GM19467 (cell line): ENCODE data around the gene OBSCN.

Experiments
- ATAC-seq: cut with Tn5 transposase; IDR thresholded peaks from one replicate; pipeline ENCODE4 v1.9.1; 2021; ENCODE audit warnings: mild to moderate bottlenecking, moderate library complexity; ENCODE audit not compliant: unreplicated experiment

Gene OBSCN

GRCh38 chr1:228408869-228409805 is 201.3 kb downstream of the OBSCN start:
- ATAC-seq = no peak

DNA sequence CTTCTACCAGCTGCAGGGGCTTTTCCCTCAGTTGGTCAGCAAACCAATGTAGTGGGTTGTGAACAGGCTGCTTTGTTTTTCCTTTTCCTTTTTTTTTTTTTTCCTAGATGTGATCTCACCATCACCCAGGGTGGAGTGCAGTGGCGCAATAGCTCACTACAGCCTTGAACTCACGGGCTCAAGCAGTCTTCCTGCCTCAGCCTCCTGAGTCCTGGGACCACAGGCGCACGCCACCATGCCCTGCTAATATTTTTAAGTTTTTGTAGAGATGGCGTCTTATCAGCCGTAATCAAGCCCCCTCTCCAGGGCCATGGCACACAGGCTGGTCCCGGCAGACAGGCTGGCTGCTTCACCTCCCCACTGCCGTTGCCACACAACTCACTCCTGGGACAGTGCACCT is 202.2 kb downstream of the OBSCN start:
- no peak for ATAC-seq

GRCh38 chr1:228410671-228411070 is 202.8 kb downstream of the OBSCN start:
- ATAC-seq = no peak

DNA sequence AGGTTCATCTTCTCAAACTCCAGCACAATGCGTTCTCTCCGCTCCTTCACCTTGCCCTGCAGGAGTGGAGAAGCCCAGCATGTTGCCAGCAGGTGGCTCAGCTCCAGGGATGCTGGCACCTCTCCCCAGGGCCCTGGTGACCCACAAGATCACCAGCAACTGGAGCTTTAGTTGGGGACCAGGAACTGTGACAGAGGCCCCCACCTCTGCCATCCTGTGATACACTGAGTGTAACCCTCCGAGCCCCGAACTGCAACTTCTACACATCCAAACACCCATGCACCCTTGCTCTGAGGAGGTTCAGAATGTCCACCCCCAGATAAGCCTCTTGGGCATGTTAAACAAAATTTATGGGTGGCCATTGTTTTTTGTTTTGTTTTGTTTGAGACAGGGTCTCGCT is 203.3 kb downstream of the OBSCN start:
- no peak for ATAC-seq

DNA sequence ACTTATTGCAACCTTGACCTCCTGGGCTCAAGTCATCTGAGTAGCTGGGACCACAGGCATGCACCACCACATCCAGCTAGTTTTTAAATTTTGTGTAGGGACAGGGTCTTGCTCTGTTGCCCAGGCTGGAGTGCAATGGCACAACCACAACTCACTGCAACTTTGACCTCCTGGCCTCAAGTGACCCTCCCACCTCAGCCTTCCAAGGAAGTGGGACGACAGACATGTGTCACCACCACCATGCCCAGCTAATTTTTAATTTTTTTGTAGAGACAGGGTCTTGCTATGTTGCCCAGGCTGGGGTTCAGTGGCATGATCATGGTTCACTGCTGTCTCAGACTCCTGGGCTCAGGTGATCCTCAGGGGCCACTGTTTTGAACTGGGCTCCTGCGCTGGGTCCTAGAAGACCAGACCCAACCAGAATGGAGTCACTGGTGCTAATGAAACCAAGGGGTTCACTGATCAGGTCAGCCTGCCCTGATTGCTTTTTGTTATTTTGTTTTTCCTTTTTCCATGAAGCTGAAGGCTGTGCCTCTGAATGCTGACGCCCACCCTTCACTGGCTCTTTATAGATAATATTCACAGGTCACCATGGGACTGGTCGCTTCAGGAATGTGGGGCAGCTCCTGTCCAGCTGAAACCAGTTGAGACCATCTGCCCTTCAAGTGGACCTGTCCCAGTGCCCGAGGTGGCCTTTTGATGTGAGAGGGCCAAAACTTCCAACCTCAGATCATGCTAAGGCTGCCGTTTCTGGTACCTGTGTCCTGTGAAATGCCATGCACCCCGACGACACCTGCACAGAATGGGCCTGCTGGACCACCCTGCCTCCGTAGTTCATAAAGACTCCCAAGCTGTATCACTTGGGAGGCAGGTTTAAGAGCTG is 203.9 kb downstream of the OBSCN start:
- no peak for ATAC-seq

DNA sequence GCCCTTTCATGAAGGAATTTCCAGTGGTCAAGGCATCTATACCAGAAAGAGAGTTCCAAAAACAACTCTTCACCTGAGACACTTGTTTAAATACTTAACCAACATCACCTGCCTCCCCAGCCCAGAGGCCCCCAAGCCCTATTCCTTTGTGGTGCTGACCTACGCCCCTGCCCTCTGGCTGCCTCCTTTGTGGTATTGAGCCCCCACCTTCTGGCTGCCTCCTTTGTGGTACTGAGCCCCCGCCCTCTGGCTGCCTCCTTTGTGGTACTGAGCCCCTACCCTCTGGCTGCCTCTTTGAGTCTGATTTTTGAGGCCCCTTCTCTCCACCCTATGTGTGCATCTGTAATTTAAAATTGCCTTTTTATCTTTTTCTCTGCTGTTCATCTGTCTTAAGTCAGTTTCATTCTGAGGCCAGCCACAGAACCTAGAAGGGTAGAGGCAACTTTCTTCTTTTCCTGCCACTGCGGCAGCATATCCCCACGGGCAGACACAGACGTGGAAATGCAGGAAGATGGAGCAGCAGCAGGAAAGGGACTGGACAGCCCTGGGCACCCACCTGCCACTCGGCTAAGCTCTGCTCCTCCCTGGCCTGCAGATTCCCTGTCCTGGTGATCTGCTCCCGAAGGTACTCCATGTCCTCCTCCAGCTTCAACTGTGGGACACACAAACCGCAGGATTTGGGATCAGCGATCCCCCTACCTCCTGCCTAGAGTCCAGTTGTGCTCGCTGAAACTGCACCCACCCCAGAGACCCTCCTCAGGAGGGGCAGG is 205.6 kb downstream of the OBSCN start:
- no peak for ATAC-seq

DNA sequence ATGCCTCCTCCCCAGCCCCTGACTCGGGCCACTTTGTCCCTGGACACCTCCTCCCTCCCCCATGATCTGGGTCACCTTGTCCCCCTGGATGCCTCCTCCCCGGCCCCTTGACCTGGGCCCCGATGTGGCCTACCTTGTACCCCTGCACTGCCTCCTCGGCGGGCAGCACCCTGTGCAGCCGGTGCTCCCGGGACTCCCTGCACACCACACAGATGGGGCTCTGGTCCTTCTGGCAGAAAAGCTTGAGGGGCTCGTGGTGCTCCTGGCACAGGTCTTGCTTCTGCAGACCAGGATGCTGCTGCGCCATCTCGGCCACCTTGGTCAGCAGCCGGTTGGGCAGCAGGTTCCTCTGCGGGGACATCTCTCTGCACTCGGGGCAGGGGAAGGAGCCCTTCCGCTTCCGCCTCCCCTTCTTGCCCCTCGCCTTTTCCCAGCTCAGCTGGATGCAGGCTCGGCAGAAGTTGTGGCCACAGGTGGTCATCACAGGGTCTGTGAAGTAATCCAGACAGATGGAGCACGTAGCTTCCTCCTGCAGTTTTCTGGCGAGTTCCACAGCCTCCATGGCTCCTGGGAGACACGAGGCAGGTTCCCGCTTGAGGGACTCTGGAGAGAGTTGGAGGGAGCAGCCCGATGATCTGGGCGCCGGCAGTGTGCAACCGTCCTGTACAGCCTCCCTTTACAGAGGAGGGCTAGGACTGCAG is 206.8 kb downstream of the OBSCN start:
- ATAC-seq = no peak

- ATAC-seq = no peak
Measured at GRCh38 chr1:228415221-228415620, 207.4 kb downstream of the OBSCN start.

GRCh38 chr1:228415853-228416216 is 208.0 kb downstream of the OBSCN start:
- no peak for ATAC-seq

DNA sequence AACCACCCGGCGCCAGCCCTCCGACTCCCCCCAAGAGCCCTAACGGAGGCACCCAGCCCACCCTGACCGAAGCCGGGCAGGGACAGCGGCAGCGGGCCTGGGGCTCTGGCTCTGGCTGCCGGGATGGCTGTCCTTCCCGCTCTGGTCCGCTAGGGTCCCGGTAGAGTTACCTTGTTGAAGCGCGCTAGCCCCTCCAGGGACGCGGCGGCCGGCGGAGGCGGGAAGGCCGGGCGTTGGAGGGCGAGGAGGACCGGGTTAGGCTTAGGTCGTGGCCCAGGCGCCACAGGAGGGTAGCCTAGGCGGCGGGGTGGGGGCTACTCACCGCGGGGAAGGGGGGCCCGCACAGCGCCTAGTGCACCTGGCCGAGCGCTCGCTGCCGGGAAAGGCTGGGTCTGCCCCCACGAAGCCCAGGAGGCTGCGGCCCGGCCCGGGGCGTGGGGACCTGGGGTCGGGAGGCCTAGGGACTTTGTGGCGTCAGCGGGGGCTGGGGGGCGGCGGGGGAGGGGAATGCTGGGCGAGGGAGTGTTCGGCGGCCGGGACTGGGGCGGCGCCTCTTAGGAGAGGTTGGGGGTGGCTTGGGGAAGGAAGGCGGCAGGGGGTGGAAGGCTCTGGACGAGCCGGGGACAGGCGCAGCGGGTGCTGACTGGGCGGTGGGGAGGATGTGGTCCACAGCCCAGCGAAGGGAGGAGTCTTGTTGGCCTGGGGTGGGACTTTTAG is 208.5 kb downstream of the OBSCN start, which contains the start of gene TRIM17:
Gene TRIM17, minus strand, starts transcription at position 645 of the 717 bp plus-strand sequence. CDS start 1,789 bp downstream, outside the sequence.
- ATAC-seq = no peak

DNA sequence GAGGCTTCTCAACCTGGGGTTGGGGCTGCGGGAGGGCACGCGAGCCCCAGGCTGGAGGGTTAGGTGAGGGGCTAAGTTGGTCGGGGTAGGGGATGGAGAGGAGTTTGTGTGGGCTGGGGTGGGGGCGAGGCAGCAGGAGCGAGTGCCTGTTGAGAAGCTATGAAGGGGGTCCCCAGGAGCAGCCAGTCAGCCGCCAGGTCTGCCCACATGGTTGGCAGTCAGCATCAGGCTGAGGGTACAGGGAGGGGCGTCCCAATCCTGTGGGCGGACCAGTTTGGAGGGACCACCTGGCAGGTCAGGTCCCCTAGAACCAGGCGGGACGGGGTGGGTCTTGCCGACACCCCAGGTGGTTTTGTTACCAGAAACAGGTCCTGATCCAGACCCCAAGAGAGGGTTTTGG is 209.2 kb downstream of the OBSCN start:
- no peak for ATAC-seq

GRCh38 chr1:228417483-228418203 is 209.8 kb downstream of the OBSCN start:
- ATAC-seq = no peak

GRCh38 chr1:228420968-228421826 is 213.4 kb downstream of the OBSCN start:
- ATAC-seq = no peak

DNA sequence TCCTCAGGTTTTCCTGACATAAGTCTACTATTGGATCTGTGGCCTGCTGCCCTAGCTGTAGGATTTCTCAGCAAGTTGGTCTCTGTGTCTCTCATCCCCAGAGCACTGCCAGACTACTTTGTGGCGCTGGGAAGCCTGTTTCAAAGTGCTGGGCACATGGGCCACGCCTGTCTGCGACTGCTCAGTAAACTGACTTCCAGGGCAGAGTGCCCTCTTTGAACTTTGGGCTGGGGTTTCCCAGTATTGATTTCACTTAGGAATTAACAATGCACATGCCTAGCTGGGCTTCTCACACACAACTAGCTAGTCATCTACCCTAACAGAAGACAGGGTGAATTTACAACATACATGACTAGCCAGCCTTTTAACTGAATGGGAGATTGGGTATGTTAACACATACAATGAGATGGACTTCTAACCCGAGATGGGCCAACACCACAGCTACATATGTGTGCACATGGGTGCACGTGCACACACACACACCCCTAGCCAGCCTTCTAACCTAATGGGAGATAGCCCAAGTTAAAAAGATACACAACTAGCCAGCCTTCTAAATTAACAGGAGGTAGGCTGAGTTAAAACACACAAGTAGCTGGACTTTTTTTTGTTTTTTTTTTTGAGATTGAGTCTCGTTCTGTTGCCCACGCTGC is 215.7 kb downstream of the OBSCN start:
- no peak for ATAC-seq

DNA sequence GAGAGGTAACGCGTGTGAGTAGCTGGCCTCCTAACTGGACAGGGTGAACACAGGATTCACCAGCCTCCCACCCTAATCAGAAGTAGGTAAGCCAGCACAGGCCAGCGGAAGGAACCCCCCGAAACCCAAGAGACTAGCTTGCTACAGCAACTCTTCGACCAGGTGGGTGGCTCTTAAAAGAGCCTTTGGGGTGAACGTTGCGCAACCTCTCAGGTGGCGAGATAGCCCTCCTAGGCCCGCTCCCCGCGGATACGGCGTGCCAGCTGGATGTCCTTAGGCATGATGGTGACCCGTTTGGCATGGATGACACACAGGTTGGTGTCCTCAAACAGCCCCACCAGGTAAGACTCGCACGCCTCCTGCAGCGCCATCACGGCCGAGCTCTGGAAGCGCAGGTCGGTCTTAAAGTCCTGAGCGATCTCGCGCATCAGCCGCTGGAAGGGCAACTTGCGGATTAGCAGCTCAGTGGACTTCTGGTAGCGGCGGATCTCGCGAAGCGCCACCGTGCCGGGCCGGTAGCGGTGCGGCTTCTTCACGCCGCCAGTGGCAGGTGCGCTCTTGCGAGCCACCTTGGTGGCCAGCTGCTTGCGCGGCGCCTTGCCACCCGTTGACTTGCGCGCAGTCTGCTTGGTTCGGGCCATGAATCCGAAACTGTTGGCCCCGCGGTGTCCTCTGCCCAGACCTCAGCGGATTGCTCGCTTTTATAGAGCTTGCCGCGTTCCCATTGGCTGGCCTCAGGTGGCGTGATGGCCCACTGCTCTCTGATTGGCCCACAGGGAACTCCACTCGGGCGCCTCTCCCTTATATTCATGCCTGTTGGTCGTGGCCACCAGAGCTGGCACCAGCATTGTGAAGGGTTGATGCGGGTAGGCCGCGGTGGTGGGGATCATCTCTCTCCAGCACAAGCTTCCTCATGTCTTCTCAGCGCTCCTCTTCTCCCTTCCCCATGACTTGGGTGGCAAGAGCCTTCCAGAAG is 217.1 kb downstream of the OBSCN start:
- no peak for ATAC-seq

GRCh38 chr1:228426518-228427175 is 218.8 kb downstream of the OBSCN start:
- no peak for ATAC-seq
